Limb (tissue), 2 donors: ENCODE data around the gene SF3B3.
"Not testable (repeated sequence)": the region's sequence is repeated elsewhere in the genome, so short reads cannot be mapped to it uniquely, and the experiment has no call there.

Experiments used
- DNase-seq, 2 donors: peaks; one replicate each; pipeline ENCODE4 v3.0.0-alpha.2; 2016; ENCODE audit errors: extremely low spot score in 2 of 2

The SF3B3 gene

GRCh38 chr16:70565053-70565452 lies 41.4 kb downstream of the SF3B3 start:
- no peak for DNase-seq

- no peak for DNase-seq
Observed at GRCh38 chr16:70568601-70569237, 45.1 kb downstream of the SF3B3 start.

- no peak for DNase-seq
Observed at GRCh38 chr16:70569752-70570151, 46.1 kb downstream of the SF3B3 start.

GRCh38 chr16:70570967-70571570 lies 47.5 kb downstream of the SF3B3 start:
- no peak for DNase-seq

GRCh38 chr16:70571623-70572022 lies 48.0 kb downstream of the SF3B3 start:
- DNase-seq, result no peak

GRCh38 chr16:70572050-70572925 lies 48.7 kb downstream of the SF3B3 start:
- no peak for DNase-seq

GRCh38 chr16:70572926-70573270 lies 49.3 kb downstream of the SF3B3 start:
- DNase-seq, result no peak

GRCh38 chr16:70573451-70574121 lies 50.0 kb downstream of the SF3B3 start:
- DNase-seq, result peak; percentile 55 to 84

- no peak for DNase-seq
Observed at GRCh38 chr16:70574595-70575271, 51.1 kb downstream of the SF3B3 start.

- DNase-seq, result no peak
Observed at GRCh38 chr16:70575376-70575775, 51.8 kb downstream of the SF3B3 start.

- DNase-seq, result no peak
Observed at GRCh38 chr16:70576431-70577255, 53.0 kb downstream of the SF3B3 start.

GRCh38 chr16:70577256-70577698 lies 53.7 kb downstream of the SF3B3 start:
- no peak for DNase-seq

GRCh38 chr16:70578035-70578434 lies 54.4 kb downstream of the SF3B3 start:
- no peak for DNase-seq

- DNase-seq, result no peak
Observed at GRCh38 chr16:70579248-70579647, 55.6 kb downstream of the SF3B3 start.

- no peak for DNase-seq
Observed at GRCh38 chr16:70579648-70580630, 56.3 kb downstream of the SF3B3 start.

GRCh38 chr16:70582280-70582978 lies 58.8 kb downstream of the SF3B3 start:
- no peak for DNase-seq

- DNase-seq, result no peak
Observed at GRCh38 chr16:70586731-70587130, 63.1 kb downstream of the SF3B3 start.

GRCh38 chr16:70588565-70588964 lies 64.9 kb downstream of the SF3B3 start:
- DNase-seq, result no peak

GRCh38 chr16:70589416-70589815 lies 65.8 kb downstream of the SF3B3 start:
- not testable (repeated sequence) for DNase-seq
